Transverse colon (tissue), 4 donors: ENCODE measurements around the gene PLAAT3.

Experiments
- EP300 ChIP-seq: sonication (generic); formaldehyde crosslinking; IDR thresholded peaks from one replicate; pipeline ENCODE4 v1.6.1; 2017; ENCODE audit warnings: antibody characterized with exemption, low read depth
- POLR2A ChIP-seq: fragments of 450-650 bp; IDR thresholded peaks from one replicate; pipeline ENCODE4 v1.6.1; 2016; ENCODE audit warnings: antibody characterized with exemption, mild to moderate bottlenecking, moderate library complexity
- POLR2AphosphoS5 ChIP-seq, 3 donors: sonication (generic); formaldehyde crosslinking; IDR thresholded peaks; one replicate each; pipeline ENCODE4 v1.6.1; 2016; ENCODE audit warnings: antibody characterized with exemption in 3 of 3
- TF ChIP-seq, protein P1 (sequence below), 5 experiments: fragments of 200-600 bp in 3 of 5; fragments of 450-650 bp in 2 of 5; sonication (generic) in 3 of 5; IDR thresholded peaks; 1 replicate in 2 of 5; 2 replicates in 3 of 5; pipeline ENCODE4 v1.5.1; 2016 to 2017; ENCODE audit warnings: antibody characterized with exemption in 5 of 5, inconsistent platforms in 3 of 5, mild to moderate bottlenecking in 2 of 5, moderate library complexity in 1 of 5

DNA sequence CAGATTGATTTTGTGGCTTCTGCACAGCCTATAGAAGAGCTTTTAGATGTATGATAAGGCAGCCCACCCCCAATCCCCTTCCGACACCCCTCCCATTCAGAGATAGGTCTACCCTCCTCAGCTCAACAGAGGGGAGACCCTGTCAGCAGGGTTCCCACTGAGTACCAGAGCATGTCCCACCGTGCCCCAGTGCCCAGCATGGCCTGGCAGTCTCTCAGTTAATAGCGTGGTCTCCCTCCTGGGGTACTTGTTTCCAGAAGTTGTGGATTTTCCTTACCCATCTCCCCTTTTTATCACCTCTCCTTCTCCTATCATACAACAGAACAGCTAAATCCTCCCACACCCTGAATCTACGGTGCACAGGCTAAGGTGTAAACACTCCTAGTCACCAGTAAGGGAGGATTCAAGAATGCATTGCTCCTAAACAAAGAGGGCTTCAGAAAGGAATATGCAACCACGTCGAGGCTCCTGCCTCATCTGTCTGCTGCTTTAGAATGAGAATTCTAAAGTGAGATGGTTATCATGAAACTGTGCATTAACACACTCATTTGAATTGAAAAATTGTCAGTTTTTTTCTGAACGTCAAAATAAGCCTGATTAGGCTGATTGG, 57.7 kb downstream of the PLAAT3 start:
- TF ChIP-seq, protein P1, sequence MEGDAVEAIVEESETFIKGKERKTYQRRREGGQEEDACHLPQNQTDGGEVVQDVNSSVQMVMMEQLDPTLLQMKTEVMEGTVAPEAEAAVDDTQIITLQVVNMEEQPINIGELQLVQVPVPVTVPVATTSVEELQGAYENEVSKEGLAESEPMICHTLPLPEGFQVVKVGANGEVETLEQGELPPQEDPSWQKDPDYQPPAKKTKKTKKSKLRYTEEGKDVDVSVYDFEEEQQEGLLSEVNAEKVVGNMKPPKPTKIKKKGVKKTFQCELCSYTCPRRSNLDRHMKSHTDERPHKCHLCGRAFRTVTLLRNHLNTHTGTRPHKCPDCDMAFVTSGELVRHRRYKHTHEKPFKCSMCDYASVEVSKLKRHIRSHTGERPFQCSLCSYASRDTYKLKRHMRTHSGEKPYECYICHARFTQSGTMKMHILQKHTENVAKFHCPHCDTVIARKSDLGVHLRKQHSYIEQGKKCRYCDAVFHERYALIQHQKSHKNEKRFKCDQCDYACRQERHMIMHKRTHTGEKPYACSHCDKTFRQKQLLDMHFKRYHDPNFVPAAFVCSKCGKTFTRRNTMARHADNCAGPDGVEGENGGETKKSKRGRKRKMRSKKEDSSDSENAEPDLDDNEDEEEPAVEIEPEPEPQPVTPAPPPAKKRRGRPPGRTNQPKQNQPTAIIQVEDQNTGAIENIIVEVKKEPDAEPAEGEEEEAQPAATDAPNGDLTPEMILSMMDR (IDR thresholded peaks at IDR 0.05), result no peak
- TF ChIP-seq EP300, result no peak
- no peak for TF ChIP-seq POLR2A
- no peak for TF ChIP-seq POLR2AphosphoS5 (IDR thresholded peaks at IDR 0.05)
